ENCODE results near the gene ADSS1.

GRCh38 chr14:104726600-104727451 lies 2.8 kb downstream of the ADSS1 start:
- TF ChIP-seq POLR2AphosphoS5 (IDR thresholded peaks at IDR 0.05) (no peak), CTCF (IDR thresholded peaks at IDR 0.05) (no peak)
